ENCODE measurements around the gene RPTOR. TPM values are rescaled to one million over a fixed set of nuclear protein-coding genes. Genes with fewer than 3 reads are reported as not detected.
"Not testable (repeated sequence)": the region's sequence is repeated elsewhere in the genome, so short reads cannot be mapped to it uniquely, and the experiment has no call there.

RPTOR gene
- polyA plus RNA-seq, 1 of the 3 experiments (the other 2 are of a cell fraction), result 14.9 TPM

DNA sequence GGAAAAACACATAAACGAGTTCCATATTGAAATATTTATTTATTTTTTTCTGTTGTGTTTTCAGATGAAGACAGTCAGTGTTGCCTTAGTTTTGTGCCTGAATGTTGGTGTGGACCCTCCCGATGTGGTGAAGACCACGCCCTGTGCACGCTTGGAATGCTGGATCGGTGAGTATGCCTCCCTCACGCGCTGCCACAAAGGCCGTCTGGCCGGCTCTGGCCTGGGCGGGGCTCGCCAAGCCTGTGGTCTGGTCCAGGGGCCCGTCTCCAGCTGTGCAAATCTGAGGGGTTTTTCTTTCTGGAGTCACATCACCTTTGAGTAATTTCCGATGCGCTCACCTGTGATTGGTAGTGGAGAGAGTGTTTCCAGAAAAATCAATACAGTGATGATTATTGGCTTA is 81.0 kb downstream of the RPTOR start:
- Histone ChIP-seq H4K20me1 (ENCODE audit: insufficient read depth) (no peaks in the 10 kb centered on the region; the same call in none of the 2 replicates), H3K4me2 (no peak overlapping the region), H3K4me3 (ENCODE audit: low read depth in 2 of 2, low read length in 1 of 2) (no peak overlapping the region), H3K27ac (ENCODE audit: low read depth in 2 of 2, low read length in 1 of 2) (no peak overlapping the region), H3K9ac (no peak overlapping the region), H3K9me3 (no peaks in the 10 kb centered on the region), H3K9me2 (no peaks in the 10 kb centered on the region), H3K79me2 (ENCODE audit: insufficient read depth) (peaks cover 27% of the 10 kb centered on the region; the same call in 1 of the 2 replicates), H3K36me3 (replicated peaks in 1 of 2; ENCODE audit: control insufficient read depth in 1 of 2, insufficient read depth in 2 of 2, low read length in 1 of 2) (peaks cover 2 to 6% of the 10 kb centered on the region in 2 experiments), H3K27me3 (ENCODE audit: insufficient read depth) (no peaks in the 10 kb centered on the region), H2AFZ (ENCODE audit: low read depth) (no peak overlapping the region), H3F3A (replicated peaks; ENCODE audit: insufficient read depth) (no peaks in the 10 kb centered on the region), H3K4me1 (ENCODE audit: control insufficient read depth in 1 of 2, insufficient read depth in 2 of 2, low read depth in 1 of 2, low read length in 1 of 2) (peaks cover 0 to 6% of the 10 kb centered on the region in 2 experiments; a peak in 1 of 4 replicates)
- CTCF ChIA-PET, result no interaction called here
- 95% methylated on average over 14 of the region's 14 CpGs for WGBS (ENCODE audit: low lambda C conversion rate)
- TF ChIP-seq, protein P1, sequence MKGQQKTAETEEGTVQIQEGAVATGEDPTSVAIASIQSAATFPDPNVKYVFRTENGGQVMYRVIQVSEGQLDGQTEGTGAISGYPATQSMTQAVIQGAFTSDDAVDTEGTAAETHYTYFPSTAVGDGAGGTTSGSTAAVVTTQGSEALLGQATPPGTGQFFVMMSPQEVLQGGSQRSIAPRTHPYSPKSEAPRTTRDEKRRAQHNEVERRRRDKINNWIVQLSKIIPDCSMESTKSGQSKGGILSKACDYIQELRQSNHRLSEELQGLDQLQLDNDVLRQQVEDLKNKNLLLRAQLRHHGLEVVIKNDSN (IDR thresholded peaks at IDR 0.05; ENCODE audit: borderline replicate concordance, low read depth), result no peak
- TF ChIP-seq FOXM1 (IDR thresholded peaks at IDR 0.05; ENCODE audit: low read depth) (no peak), POLR2AphosphoS5 (IDR thresholded peaks at IDR 0.05; ENCODE audit: low read depth, low read length) (no peak), SMC3 (IDR thresholded peaks at IDR 0.05; ENCODE audit: low read depth, low read length) (no peak), RAD21 (IDR thresholded peaks at IDR 0.05; ENCODE audit: low read length) (no peak), RXRA (IDR thresholded peaks at IDR 0.05; ENCODE audit: borderline replicate concordance, low read depth) (no peak)
- TF ChIP-seq, protein P2, sequence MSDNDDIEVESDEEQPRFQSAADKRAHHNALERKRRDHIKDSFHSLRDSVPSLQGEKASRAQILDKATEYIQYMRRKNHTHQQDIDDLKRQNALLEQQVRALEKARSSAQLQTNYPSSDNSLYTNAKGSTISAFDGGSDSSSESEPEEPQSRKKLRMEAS (IDR thresholded peaks at IDR 0.05; ENCODE audit: low read depth), result no peak
- TF ChIP-seq, protein P3, sequence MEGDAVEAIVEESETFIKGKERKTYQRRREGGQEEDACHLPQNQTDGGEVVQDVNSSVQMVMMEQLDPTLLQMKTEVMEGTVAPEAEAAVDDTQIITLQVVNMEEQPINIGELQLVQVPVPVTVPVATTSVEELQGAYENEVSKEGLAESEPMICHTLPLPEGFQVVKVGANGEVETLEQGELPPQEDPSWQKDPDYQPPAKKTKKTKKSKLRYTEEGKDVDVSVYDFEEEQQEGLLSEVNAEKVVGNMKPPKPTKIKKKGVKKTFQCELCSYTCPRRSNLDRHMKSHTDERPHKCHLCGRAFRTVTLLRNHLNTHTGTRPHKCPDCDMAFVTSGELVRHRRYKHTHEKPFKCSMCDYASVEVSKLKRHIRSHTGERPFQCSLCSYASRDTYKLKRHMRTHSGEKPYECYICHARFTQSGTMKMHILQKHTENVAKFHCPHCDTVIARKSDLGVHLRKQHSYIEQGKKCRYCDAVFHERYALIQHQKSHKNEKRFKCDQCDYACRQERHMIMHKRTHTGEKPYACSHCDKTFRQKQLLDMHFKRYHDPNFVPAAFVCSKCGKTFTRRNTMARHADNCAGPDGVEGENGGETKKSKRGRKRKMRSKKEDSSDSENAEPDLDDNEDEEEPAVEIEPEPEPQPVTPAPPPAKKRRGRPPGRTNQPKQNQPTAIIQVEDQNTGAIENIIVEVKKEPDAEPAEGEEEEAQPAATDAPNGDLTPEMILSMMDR (IDR thresholded peaks at IDR 0.05), result no peak
- TF ChIP-seq, protein P4, sequence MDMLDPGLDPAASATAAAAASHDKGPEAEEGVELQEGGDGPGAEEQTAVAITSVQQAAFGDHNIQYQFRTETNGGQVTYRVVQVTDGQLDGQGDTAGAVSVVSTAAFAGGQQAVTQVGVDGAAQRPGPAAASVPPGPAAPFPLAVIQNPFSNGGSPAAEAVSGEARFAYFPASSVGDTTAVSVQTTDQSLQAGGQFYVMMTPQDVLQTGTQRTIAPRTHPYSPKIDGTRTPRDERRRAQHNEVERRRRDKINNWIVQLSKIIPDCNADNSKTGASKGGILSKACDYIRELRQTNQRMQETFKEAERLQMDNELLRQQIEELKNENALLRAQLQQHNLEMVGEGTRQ (IDR thresholded peaks at IDR 0.05; ENCODE audit: borderline replicate concordance, low read depth, low read length), result no peak
- POLR2A ChIA-PET, result no interaction called here
- DNase-seq, result no peak

DNA sequence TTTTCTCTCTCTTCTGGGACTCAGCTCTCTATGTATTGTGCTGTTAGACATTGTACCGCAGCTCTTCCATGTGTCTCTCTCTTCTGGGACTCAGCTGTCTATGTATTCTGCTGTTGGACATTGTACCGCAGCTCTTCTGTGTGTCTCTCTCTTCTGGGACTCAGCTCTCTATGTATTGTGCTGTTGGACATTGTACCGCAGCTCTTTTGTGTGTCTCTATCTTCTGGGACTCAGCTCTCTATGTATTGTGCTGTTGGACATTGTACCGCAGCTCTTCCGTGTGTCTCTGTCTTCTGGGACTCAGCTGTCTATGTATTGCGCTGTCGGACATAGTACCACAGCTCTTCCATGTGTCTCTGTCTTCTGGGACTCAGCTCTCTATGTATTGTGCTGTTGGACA is 84.2 kb downstream of the RPTOR start:
- H3K9ac ChIP-seq; H3K4me3 ChIP-seq (ENCODE audit: low read depth in 2 of 2, low read length in 1 of 2); H3K4me1 ChIP-seq (ENCODE audit: control insufficient read depth in 1 of 2, insufficient read depth in 2 of 2, low read depth in 1 of 2, low read length in 1 of 2); CTCF ChIA-PET; H3K27me3 ChIP-seq (ENCODE audit: insufficient read depth); H3F3A ChIP-seq (replicated peaks; ENCODE audit: insufficient read depth); H4K20me1 ChIP-seq (ENCODE audit: insufficient read depth); H3K27ac ChIP-seq (ENCODE audit: low read depth in 2 of 2, low read length in 1 of 2); POLR2A ChIA-PET; H3K4me2 ChIP-seq; H3K9me2 ChIP-seq; DNase-seq; H3K36me3 ChIP-seq (replicated peaks in 1 of 2; ENCODE audit: control insufficient read depth in 1 of 2, insufficient read depth in 2 of 2, low read length in 1 of 2); H2AFZ ChIP-seq (ENCODE audit: low read depth); H3K9me3 ChIP-seq: not testable (repeated sequence)
- 90% methylated on average over 7 of the region's 7 CpGs for WGBS (ENCODE audit: low lambda C conversion rate)
- H3K79me2 ChIP-seq (ENCODE audit: insufficient read depth), result peaks cover 18% of the 10 kb centered on the region; the same call in 1 of the 2 replicates
